Mesenchymal stem cell (in vitro differentiated cells and primary cell): ENCODE measurements around the gene FOXL3.
A peak's percentile ranks its signal among the peaks of the same experiment; 100 is the strongest.

Source experiments
- DNase-seq: peaks from one replicate; pipeline ENCODE4 v3.0.0-alpha.2; 2013
- H2AFZ ChIP-seq: one replicate; pipeline ENCODE4 v1.6.1; 2013; ENCODE audit warnings: low read depth, mild to moderate bottlenecking, control low read depth, inconsistent platforms, low read length, moderate library complexity
- H2AK5ac ChIP-seq: 2 replicates; pipeline ENCODE4 v1.6.1; 2013; ENCODE audit warnings: low read length, moderate library complexity, mild to moderate bottlenecking, inconsistent platforms; ENCODE audit not compliant: severe bottlenecking
- H2BK120ac ChIP-seq: one replicate; pipeline ENCODE4 v1.6.1; 2013; ENCODE audit warnings: low read depth, mild to moderate bottlenecking, inconsistent platforms, low read length, moderate library complexity
- H2BK12ac ChIP-seq, 2 experiments: one replicate each; pipeline ENCODE4 v1.6.1; 2013; ENCODE audit warnings: inconsistent platforms in 2 of 2, low read length in 2 of 2, mild to moderate bottlenecking in 2 of 2, moderate library complexity in 2 of 2, control low read depth in 1 of 2
- H2BK15ac ChIP-seq: one replicate; pipeline ENCODE4 v1.6.1; 2013; ENCODE audit warnings: mild to moderate bottlenecking, low read depth, inconsistent platforms; ENCODE audit not compliant: poor library complexity, severe bottlenecking
- H2BK5ac ChIP-seq: 2 replicates; pipeline ENCODE4 v1.6.1; 2013; ENCODE audit warnings: low read depth, mild to moderate bottlenecking, low read length, control low read depth, inconsistent platforms; ENCODE audit not compliant: poor library complexity, severe bottlenecking
- H3K14ac ChIP-seq, 2 experiments: one replicate each; pipeline ENCODE4 v1.6.1; 2013; ENCODE audit warnings: inconsistent platforms in 2 of 2, low read length in 2 of 2, control low read depth in 1 of 2, mild to moderate bottlenecking in 1 of 2, moderate library complexity in 1 of 2
- H3K18ac ChIP-seq, 2 experiments: one replicate each; pipeline ENCODE4 v1.6.1; 2013; ENCODE audit warnings: inconsistent platforms in 2 of 2, low read length in 2 of 2, control low read depth in 1 of 2, low read depth in 1 of 2, mild to moderate bottlenecking in 1 of 2
- H3K23ac ChIP-seq, 2 experiments: one replicate each; pipeline ENCODE4 v1.6.1; 2013; ENCODE audit warnings: inconsistent platforms in 2 of 2, low read length in 2 of 2, mild to moderate bottlenecking in 2 of 2, moderate library complexity in 2 of 2, control low read depth in 1 of 2
- H3K27ac ChIP-seq: 2 replicates; pipeline ENCODE4 v1.5.1; 2013; ENCODE audit warnings: mild to moderate bottlenecking, moderate library complexity, low read length, control low read depth, inconsistent platforms; ENCODE audit not compliant: poor library complexity, severe bottlenecking
- H3K27me3 ChIP-seq, 2 experiments: 2 replicates each; pipeline versions ENCODE4 v1.6.1 to v1.7.0; 2013; ENCODE audit warnings: low read length in 2 of 2, mild to moderate bottlenecking in 2 of 2, moderate library complexity in 2 of 2, control low read depth in 1 of 2, inconsistent platforms in 1 of 2; ENCODE audit not compliant: control insufficient read depth in 1 of 2, insufficient read depth in 1 of 2
- H3K36me3 ChIP-seq, 2 experiments: 2 replicates each; pipeline versions ENCODE4 v1.6.1 to v1.7.0; 2013; ENCODE audit warnings: low read length in 2 of 2, control low read depth in 1 of 2, inconsistent platforms in 1 of 2, low read depth in 1 of 2, mild to moderate bottlenecking in 1 of 2; ENCODE audit not compliant: insufficient read depth in 2 of 2, control insufficient read depth in 1 of 2
- H3K4ac ChIP-seq, 2 experiments: one replicate each; pipeline ENCODE4 v1.6.1; 2013; ENCODE audit warnings: inconsistent platforms in 2 of 2, low read length in 2 of 2, mild to moderate bottlenecking in 2 of 2, moderate library complexity in 2 of 2, control low read depth in 1 of 2, low read depth in 1 of 2
- H3K4me1 ChIP-seq: 2 replicates; pipeline ENCODE4 v1.6.1; 2013; ENCODE audit warnings: low read depth, low read length, control low read depth; ENCODE audit not compliant: control insufficient read depth, insufficient read depth
- H3K4me2 ChIP-seq: 2 replicates; pipeline ENCODE4 v1.6.1; 2013; ENCODE audit warnings: low read length, mild to moderate bottlenecking, inconsistent platforms; ENCODE audit not compliant: poor library complexity, severe bottlenecking
- H3K4me3 ChIP-seq, 2 experiments: 2 replicates each; pipeline versions ENCODE4 v1.5.1 to v1.7.0; 2013; ENCODE audit warnings: low read length in 2 of 2, mild to moderate bottlenecking in 2 of 2, control low read depth in 1 of 2, low read depth in 1 of 2; ENCODE audit not compliant: insufficient read depth in 1 of 2
- H3K79me1 ChIP-seq: replicated peaks from 2 replicates; pipeline ENCODE4 v1.6.1; 2013; ENCODE audit warnings: mild to moderate bottlenecking, control low read depth, low read length, inconsistent platforms; ENCODE audit not compliant: poor library complexity, severe bottlenecking
- H3K9ac ChIP-seq: 2 replicates; pipeline ENCODE4 v1.7.0; 2013; ENCODE audit warnings: mild to moderate bottlenecking, low read length, moderate library complexity
- H3K9me3 ChIP-seq: 2 replicates; pipeline ENCODE4 v1.7.0; 2013; ENCODE audit warnings: mild to moderate bottlenecking, low read length; ENCODE audit not compliant: control insufficient read depth
- H4K8ac ChIP-seq: one replicate; pipeline ENCODE4 v1.6.1; 2013; ENCODE audit warnings: inconsistent platforms, mild to moderate bottlenecking, low read length, moderate library complexity
- H4K91ac ChIP-seq: one replicate; pipeline ENCODE4 v1.6.1; 2013; ENCODE audit warnings: mild to moderate bottlenecking, low read length, inconsistent platforms
- WGBS: methylation state at CpG from one replicate; pipeline ENCODE4 v1.1.7; 2013; ENCODE audit warnings: mixed read lengths; 5-methylcytosine and 5-hydroxymethylcytosine counted together

The FOXL3 gene

DNA sequence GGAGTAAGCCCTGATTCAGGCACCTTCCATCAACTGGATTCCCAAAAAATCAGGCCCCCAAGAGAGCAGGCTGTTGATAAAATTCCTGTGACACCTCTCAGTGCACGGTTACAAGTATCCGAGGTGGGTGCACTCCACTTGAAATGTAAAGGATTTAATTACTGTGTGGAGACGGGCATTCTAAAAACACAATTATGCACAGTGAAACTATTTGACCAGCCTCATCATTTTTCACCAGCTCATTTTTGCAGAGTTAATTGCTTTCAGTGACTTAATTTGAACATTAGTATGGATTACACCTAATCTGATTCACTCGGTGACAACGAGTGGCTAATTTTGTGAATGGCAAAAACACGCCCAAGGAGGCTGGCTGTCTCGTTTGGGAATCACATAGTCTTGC lies 2.3 kb downstream of the FOXL3 start:
- 70% methylated on average over 4 of the region's 7 CpGs for WGBS
- Histone ChIP-seq H3K79me1 (no peaks in the 10 kb centered on the region), H3K36me3 (no peaks in the 10 kb centered on the region), H3K14ac (no peak overlapping the region), H2BK120ac (no peak overlapping the region), H3K4me2 (no peak overlapping the region), H4K91ac (no peak overlapping the region), H3K18ac (no peak overlapping the region), H3K23ac (no peak overlapping the region), H3K9me3 (no peaks in the 10 kb centered on the region), H2BK5ac (no peak overlapping the region), H3K27ac (no peak overlapping the region), H4K8ac (no peak overlapping the region), H2BK15ac (no peak overlapping the region), H3K4me1 (peaks cover 2% of the 10 kb centered on the region), H3K4me3 (no peak overlapping the region), H3K9ac (no peak overlapping the region), H2AK5ac (no peak overlapping the region), H2AFZ (no peak overlapping the region), H3K4ac (no peak overlapping the region), H3K27me3 (peaks cover 68 to 83% of the 10 kb centered on the region in 2 experiments), H2BK12ac (no peak overlapping the region)
- DNase-seq: no peak

DNA sequence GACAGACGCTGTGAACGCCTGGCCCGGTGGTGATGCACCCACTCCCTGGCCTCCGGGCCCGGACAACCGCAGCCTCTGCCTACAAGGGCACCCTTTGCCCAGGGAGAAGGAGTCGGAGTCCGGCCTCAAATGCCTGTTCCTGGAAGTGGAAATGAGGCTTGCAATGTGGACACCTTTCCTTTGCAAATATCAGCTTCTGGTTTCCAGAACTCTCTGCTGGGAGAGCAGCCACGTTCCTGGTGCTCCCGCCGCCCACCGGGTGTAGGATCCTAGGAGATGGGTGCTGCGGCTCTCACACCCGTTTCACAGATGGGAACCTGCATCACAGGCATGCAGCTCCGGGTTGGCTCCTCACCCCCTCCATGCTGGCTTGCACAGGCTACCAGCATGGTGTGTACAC lies 2.9 kb downstream of the FOXL3 start:
- Histone ChIP-seq H2BK15ac (no peak overlapping the region), H4K91ac (no peak overlapping the region), H3K9ac (no peak overlapping the region)

DNA sequence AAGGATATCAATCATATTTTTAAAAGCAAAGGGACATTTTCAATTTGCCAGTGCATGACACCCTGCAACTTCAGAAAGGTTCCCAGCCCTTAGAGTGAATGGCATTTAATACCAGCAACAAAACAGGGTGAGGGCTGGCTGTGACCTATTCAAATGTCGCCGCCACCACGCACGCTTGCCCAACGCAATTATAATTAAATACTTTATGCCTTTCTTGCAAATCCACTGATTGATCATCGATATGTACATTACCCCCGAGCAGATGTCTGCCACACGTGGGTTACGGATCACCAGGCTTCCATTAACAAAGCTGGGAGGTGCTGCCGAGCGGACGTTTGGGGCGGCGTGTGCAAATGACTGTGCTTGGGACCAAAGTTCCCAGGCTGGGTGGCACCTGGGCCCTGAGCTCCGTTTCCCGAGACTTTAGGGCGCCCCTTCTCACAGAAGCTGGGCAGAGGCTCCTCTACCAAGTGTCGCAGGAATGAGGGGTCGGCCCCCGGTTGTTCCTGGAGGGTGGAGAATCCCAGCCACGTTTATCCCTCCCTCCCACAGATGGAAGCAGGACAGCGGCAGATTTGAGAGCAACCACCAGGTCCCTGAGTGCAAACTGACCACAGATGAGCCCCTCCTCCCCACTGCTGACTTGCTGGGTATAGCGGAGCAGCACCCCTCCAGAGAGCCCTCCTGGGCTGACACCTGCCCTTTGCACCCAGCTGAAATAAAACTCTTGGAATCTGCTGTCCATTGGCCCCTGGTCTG lies 3.9 kb downstream of the FOXL3 start:
- no peak overlapping the region for H3K18ac ChIP-seq
- no peak overlapping the region for H3K4me2 ChIP-seq
- no peak overlapping the region for H2AFZ ChIP-seq
- no peak overlapping the region for H3K4ac ChIP-seq
- no peak overlapping the region for H3K14ac ChIP-seq
- no peaks in the 10 kb centered on the region for H3K79me1 ChIP-seq
- H3K23ac ChIP-seq: no peak overlapping the region
- no peak for DNase-seq
- no peaks in the 10 kb centered on the region for H3K9me3 ChIP-seq
- no peak overlapping the region for H4K91ac ChIP-seq
- H2BK5ac ChIP-seq: no peak overlapping the region
- H2BK12ac ChIP-seq: no peak overlapping the region
- H2BK15ac ChIP-seq: no peak overlapping the region
- H3K27ac ChIP-seq: no peak overlapping the region
- H3K4me3 ChIP-seq: peak overlapping the region in 1 of 2 experiments; percentile 18
- no peak overlapping the region for H2BK120ac ChIP-seq
- H4K8ac ChIP-seq: no peak overlapping the region
- H2AK5ac ChIP-seq: no peak overlapping the region
- peaks cover 70 to 82% of the 10 kb centered on the region in 2 experiments for H3K27me3 ChIP-seq
- H3K36me3 ChIP-seq: no peaks in the 10 kb centered on the region
- H3K9ac ChIP-seq: no peak overlapping the region
- 82% methylated on average over 23 of the region's 23 CpGs for WGBS
- H3K4me1 ChIP-seq: peaks cover 2% of the 10 kb centered on the region

More for the DNA sequence above, 2.9 kb downstream of the FOXL3 start:
- Histone ChIP-seq H3K27ac (no peak overlapping the region), H2BK120ac (no peak overlapping the region), H3K18ac (peak overlapping the region in 1 of 2 experiments; percentile 8), H3K79me1 (no peaks in the 10 kb centered on the region), H2AK5ac (no peak overlapping the region), H3K36me3 (no peaks in the 10 kb centered on the region), H3K9me3 (no peaks in the 10 kb centered on the region), H2AFZ (no peak overlapping the region), H3K4me2 (no peak overlapping the region), H2BK12ac (no peak overlapping the region), H3K27me3 (peaks cover 74 to 84% of the 10 kb centered on the region in 2 experiments), H4K8ac (no peak overlapping the region), H2BK5ac (no peak overlapping the region), H3K4me1 (peaks cover 2% of the 10 kb centered on the region), H3K4me3 (no peak overlapping the region), H3K23ac (no peak overlapping the region), H3K4ac (no peak overlapping the region), H3K14ac (no peak overlapping the region)
- no peak for DNase-seq
- WGBS: 85% methylated on average over 15 of the region's 15 CpGs

DNA sequence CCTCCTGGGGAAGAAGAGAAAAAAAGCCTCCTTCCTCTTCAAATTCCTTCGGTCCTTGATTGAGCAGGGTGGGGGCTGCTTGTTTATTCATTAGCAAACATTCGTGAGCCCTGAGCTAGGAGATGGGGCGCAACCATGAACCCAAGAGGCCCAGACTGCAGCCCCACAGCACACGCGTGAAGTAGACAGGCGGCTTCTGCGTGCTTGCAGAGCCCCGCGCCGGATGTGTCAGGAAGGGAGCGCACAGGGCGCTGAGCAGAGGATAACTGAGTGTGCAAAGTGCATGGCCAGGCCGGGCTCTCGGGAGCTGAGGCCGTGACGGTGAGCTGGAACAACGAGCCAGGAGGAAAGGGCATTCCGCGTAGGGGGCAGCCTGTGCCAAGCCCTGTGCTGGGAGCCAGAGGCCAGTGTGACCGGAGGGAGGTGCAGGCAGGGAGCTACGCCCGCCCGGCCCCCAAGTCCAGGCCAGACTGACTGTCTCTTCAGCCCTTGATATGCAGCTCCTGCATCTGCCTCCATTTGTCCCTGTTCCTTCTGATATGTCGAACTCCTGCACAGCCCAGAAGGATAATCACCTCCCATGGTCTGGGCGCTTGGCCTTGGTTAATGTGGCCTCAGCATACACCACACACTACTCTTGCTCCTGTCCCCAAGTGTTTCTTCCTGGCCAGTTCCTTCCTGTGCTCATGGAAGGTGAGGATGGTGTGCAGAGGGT lies 4.6 kb downstream of the FOXL3 start:
- Histone ChIP-seq H3K4me3 (no peak overlapping the region), H3K4me1 (peaks cover 2% of the 10 kb centered on the region), H4K8ac (no peak overlapping the region), H2BK5ac (no peak overlapping the region), H3K27me3 (peaks cover 70 to 82% of the 10 kb centered on the region in 2 experiments), H3K9ac (no peak overlapping the region), H3K23ac (no peak overlapping the region), H2BK15ac (no peak overlapping the region), H3K18ac (no peak overlapping the region), H3K9me3 (no peaks in the 10 kb centered on the region), H3K27ac (no peak overlapping the region), H3K14ac (no peak overlapping the region), H3K4me2 (no peak overlapping the region), H2BK120ac (no peak overlapping the region), H4K91ac (no peak overlapping the region), H3K4ac (no peak overlapping the region), H2AK5ac (no peak overlapping the region), H3K79me1 (no peaks in the 10 kb centered on the region), H2AFZ (no peak overlapping the region), H3K36me3 (no peaks in the 10 kb centered on the region), H2BK12ac (no peak overlapping the region)
- DNase-seq: no peak
- 93% methylated on average over 24 of the region's 25 CpGs for WGBS
